ENCODE results near the gene MZF1.
"Not testable (repeated sequence)": the region's sequence is repeated elsewhere in the genome, so short reads cannot be mapped to it uniquely, and the experiment has no call there.

MZF1 gene

DNA sequence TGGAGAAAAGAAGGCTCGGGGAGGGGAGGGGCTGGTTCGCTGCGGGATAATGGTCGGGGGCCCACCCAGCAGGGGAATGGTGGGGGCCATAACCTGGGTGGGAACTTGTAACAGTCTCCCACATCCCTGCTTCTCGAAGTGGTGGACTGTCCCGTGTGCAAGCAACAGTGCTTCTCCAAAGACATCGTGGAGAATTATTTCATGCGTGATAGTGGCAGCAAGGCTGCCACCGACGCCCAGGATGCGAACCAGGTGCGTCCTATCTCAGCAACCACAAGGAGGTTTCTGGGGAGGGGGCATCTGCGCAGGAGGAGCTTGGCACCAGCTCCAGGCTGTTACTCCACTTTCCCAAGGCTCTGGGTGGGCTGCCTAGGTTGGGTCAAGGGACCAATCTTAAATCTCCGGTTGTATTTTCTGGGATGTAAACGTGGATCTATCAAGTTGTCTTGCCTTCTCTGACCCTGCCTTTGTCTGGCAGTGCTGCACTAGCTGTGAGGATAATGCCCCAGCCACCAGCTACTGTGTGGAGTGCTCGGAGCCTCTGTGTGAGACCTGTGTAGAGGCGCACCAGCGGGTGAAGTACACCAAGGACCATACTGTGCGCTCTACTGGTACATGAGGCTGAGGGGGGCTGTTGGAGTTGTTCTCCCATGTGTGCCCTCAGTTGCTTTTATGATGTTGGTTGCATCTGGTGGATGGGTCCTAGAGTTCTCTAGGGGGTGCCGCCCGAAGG lies 27.7 kb downstream of the MZF1 start:
- TF ChIP-seq, protein P1, sequence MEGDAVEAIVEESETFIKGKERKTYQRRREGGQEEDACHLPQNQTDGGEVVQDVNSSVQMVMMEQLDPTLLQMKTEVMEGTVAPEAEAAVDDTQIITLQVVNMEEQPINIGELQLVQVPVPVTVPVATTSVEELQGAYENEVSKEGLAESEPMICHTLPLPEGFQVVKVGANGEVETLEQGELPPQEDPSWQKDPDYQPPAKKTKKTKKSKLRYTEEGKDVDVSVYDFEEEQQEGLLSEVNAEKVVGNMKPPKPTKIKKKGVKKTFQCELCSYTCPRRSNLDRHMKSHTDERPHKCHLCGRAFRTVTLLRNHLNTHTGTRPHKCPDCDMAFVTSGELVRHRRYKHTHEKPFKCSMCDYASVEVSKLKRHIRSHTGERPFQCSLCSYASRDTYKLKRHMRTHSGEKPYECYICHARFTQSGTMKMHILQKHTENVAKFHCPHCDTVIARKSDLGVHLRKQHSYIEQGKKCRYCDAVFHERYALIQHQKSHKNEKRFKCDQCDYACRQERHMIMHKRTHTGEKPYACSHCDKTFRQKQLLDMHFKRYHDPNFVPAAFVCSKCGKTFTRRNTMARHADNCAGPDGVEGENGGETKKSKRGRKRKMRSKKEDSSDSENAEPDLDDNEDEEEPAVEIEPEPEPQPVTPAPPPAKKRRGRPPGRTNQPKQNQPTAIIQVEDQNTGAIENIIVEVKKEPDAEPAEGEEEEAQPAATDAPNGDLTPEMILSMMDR (IDR thresholded peaks at IDR 0.05; ENCODE audit: extremely low read depth, missing control alignments) = no peak

DNA sequence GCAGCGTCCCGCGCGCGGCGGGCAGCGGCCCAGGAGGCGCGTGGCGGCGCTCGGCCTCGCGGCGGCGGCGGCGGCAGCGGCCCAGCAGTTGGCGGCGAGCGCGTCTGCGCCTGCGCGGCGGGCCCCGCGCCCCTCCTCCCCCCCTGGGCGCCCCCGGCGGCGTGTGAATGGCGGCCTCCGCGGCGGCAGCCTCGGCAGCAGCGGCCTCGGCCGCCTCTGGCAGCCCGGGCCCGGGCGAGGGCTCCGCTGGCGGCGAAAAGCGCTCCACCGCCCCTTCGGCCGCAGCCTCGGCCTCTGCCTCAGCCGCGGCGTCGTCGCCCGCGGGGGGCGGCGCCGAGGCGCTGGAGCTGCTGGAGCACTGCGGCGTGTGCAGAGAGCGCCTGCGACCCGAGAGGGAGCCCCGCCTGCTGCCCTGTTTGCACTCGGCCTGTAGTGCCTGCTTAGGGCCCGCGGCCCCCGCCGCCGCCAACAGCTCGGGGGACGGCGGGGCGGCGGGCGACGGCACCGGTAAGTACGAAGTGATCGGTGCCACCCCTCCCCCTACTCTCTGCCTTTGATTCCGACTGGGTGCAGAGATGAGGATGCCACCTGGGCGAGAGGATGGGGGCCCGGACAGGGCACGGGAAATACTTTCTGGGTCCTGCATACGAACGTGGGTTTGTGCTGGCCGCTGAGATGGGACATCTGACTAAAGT lies 28.4 kb downstream of the MZF1 start:
- TF ChIP-seq, protein P1 (IDR thresholded peaks at IDR 0.05; ENCODE audit: extremely low read depth, missing control alignments) = no peak
- DNase-seq (ENCODE audit: low spot score) = peak; percentile 96

More for the DNA sequence above, 27.7 kb downstream of the MZF1 start:
- no peak for DNase-seq (ENCODE audit: low spot score)

DNA sequence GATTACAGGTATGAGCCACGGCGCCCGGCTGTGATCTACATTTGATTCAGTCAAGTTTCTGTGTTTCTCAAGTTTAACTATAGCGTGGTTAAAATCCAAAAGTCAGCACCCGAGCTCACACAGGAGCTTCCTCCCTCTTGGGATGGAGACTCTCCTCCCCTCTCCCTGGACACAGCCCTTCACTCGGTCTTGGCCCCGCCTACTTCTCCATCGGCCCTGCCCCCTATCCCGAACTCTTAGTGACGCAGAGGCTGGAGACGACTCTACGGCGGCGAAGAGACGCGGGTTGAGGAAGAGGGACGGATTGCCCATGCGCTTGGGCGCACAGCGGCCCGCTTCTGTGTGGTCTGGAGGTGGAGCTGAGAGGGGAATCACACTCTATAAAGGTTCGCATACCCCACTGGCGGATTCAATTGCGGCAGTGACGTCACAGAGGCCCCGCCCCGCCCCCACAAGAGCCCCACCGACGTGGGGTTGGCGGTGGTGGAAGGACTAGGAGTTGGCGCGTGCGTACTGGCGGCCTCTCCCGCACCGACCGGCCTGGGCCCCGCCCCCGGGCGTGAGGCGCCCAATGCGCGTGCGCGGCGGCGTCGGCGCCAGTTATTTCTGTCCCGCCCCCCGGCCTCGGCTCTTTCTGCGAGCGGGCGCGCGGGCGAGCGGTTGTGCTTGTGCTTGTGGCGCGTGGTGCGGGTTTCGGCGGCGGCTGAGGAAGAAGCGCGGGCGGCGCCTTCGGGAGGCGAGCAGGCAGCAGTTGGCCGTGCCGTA lies 29.1 kb downstream of the MZF1 start, which contains the start of gene TRIM28:
Gene TRIM28 (plus strand): TSS at position 239 of the 765 bp plus-strand sequence. CDS start 694 bp downstream, outside the sequence.
- DNase-seq (ENCODE audit: low spot score) = peak; percentile 100
- TF ChIP-seq, protein P1 (IDR thresholded peaks at IDR 0.05; ENCODE audit: extremely low read depth, missing control alignments) = no peak

DNA sequence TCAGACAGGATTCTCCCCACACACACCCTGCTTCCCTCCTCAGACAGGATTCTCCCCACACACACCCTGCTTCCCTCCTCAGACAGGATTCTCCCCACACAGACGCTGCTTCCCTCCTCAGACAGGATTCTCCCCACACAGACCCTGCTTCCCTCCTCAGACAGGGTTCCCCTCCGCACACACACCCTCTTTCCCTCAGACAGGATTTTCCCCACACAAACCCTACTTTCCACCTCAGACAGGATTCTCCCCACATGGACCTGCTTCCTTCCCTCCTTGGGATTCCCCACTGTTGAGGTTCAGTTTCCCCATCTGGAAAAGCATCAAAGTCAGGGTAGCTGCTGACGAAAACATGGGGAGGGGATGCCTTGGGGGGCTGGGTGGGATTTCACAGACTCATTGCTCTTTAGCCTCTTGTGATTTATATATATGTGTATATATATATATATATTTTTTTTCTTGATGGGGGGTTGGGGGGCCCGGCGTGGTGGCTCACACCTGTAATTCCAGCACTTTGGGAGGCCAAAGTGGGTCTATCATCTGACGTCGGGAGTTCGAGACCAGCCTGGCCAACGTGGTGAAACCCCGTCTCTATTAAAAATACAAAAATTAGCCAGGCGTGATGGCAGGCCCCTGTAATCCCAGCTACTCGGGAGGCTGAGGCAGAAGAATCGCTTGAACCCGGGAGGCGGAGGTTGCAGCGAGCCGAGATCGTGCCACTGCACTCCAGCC lies 30.3 kb downstream of the MZF1 start:
- not testable (repeated sequence) for DNase-seq (ENCODE audit: low spot score)

DNA sequence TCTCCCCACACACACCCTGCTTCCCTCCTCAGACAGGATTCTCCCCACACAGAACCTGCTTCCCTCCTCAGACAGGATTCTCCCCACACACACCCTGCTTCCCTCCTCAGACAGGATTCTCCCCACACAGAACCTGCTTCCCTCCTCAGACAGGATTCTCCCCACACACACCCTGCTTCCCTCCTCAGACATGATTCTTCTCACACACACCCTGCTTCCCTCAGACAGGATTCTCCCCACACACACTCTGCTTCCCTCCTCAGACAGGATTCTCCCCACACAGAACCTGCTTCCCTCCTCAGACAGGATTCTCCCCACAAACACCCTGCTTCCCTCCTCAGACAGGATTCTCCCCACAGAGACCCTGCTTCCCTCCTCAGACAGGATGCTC lies 34.0 kb downstream of the MZF1 start:
- not testable (repeated sequence) for DNase-seq (ENCODE audit: low spot score)

DNA sequence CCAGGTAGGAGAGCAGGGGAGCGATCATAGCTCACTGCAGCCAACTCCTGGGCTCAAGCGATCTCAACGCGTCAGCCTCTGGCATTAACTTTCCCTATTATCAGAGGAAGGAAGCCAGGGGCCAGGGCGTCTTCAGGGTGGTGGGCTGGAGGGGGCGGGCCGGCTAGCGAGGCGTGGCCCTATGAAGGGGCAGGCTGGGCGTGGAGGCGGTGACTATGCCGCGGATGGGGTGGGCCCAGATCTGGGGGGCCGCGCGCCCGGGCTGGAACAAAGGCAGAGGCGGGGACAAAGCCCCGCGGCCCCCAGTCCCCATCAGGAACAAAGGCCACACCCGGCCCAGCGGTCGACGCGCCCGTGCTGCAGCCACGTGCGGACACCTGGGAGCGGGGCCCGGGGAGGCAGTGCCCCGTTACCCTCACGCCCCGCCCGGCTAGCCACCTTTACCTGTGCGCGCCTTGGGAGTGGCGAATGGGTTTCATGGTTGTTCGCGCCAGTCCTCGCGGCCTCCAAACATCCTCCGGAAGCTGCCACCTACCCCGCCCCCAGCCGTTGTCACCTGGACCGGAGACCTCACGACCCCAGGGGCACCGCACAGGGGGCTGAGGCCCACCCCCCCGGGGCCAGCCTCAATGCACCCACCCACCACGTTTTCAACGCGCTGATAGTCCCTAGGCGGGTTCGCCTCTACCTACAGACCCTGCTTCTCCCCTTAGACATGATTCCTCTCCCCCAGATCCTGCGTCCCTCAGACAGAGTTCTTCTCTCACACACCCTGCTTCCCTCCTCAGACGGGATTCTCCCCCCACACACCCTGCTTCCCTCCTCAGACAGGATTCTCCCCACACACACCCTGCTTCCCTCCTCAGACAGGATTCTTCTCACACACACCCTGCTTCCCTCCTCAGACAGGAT lies 34.6 kb downstream of the MZF1 start:
- TF ChIP-seq, protein P1 (IDR thresholded peaks at IDR 0.05; ENCODE audit: extremely low read depth, missing control alignments) = no peak
- DNase-seq (ENCODE audit: low spot score) = no peak

DNA sequence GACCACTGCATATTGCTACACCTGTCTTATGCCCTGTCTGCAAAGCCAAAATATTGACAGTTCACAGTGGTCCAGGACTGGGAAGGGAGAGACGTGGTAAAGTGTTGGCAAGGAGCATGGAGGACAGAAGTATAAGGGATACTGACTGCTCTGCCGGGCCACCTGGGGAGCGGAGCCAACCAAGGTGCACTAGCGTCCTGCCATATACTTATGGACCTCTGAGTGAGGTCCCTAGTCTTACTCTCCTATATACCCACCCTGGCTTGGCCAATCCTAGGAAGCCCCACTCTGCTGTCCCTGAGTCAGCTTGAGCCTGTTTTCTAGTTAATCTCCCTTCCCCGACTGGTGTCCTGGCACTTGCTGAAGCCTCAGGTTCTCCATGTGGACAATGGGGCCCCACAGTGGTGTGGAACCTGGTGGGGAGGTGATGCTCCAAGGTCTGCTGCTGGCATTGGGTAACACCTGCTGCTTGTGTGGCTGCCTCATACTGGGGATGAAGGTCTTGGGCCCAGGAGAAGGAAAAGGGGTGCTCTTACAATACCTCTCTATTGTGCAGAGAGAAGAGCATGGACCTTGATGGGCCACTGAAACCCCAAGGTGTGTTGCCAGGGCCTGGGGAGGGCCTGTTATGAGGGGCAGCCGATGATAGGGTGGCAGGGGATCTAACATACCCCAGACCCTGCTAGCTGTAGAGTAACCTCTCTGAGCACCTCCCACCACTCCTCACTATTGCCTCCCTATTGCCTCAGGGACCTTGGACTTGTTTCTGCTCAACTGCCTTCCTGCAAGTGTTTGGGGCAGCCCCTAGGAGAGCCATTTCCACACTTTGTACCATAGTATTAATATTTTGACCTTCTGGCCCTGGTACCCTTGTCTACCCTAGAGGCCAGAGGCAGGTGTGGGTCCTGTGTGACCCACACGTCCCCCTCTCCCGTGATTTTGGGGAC lies 36.0 kb downstream of the MZF1 start:
- DNase-seq (ENCODE audit: low spot score) = no peak
- TF ChIP-seq, protein P1 (IDR thresholded peaks at IDR 0.05; ENCODE audit: extremely low read depth, missing control alignments) = no peak
